Measurements from ENCODE around the gene RHOD. TPM values are rescaled to one million over a fixed set of nuclear protein-coding genes. Genes with fewer than 3 reads are reported as not detected.

Gene RHOD
- polyA plus RNA-seq, 4 donors, result 10.2 to 36.5 (median 32.2) TPM

DNA sequence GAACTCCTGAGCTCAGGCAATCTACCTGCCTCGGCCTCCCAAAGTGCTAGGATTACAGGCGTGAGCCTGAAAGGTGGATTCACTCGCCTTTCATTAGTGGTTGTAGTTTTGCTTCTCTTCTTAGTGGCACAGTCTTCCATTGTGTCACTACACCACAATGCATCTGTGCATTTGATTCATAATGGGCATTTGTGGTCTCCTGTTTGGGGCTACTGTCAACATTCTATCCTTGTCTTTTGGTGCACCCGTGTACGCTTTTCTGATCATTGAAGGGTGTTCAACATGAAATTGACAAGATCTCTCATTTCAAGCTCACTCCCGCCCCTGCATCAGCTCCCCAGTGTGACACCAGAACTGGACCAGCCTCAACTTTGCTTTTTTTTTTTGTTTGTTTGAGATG lies 35.7 kb upstream of the RHOD start:
- no peaks in the 10 kb centered on the region for H3K36me3 ChIP-seq (ENCODE audit: control insufficient read depth in 3 of 3, insufficient read depth in 2 of 3, low read depth in 1 of 3, low read length in 3 of 3)
- H3K4me1 ChIP-seq (ENCODE audit: control insufficient read depth in 3 of 3, insufficient read depth in 2 of 3, low read depth in 1 of 3, low read length in 2 of 3), result peaks cover 0 to 8% (median 6%) of the 10 kb centered on the region in 3 donors
- DNase-seq (no peak), FAIRE-seq (no peak)
- WGBS, 3 donors, result 66 to 83% (median 78%) methylated on average over 6 of the region's 6 CpGs
- peaks cover 0 to 36% (median 12%) of the 10 kb centered on the region in 3 donors for H3K27me3 ChIP-seq (ENCODE audit: control insufficient read depth in 3 of 3, insufficient read depth in 3 of 3, low read length in 3 of 3)
- no peak overlapping the region for H3K27ac ChIP-seq (ENCODE audit: low read depth in 1 of 3, low read length in 2 of 3)
- no peaks in the 10 kb centered on the region for H3K9me3 ChIP-seq (ENCODE audit: control insufficient read depth in 2 of 2, insufficient read depth in 1 of 2, low read depth in 1 of 2, low read length in 1 of 2)
- no peak overlapping the region for H3K4me3 ChIP-seq (ENCODE audit: low read depth in 1 of 3, low read length in 3 of 3)

DNA sequence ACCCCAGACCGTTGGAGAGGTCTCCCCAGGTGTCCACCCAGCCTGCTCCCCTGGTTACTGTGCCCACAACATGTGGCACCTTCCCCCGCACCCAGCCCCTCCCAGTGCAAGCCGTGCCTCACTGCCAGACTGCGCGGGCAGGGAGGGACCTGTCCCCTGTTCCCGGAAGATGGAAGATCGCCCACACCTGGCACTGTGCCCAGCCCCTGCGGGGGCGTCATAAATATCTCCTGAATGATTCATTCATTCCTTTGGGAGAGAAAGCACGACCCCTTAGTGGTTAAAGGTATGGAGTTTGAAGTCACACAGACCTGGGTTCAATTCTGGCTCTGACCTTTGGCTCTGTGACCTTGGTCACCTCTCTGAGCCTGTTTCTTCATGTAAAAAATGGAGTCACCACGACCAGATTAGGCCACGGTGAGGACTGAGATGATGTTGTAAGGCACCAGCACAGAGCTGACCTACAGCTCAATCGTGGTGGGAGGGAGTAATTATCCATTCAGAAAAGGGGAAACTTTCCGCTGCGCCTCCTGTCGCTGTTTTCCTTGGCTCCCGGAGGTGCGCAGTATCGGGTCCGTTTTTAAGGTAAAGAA lies 34.2 kb upstream of the RHOD start:
- DNase-seq (peak; percentile 49 to 62), FAIRE-seq (no peak)
- H3K27ac ChIP-seq (ENCODE audit: low read depth in 1 of 3, low read length in 2 of 3), result peak overlapping the region in 1 of 3 donors; percentile 18
- H3K9me3 ChIP-seq (ENCODE audit: control insufficient read depth in 2 of 2, insufficient read depth in 1 of 2, low read depth in 1 of 2, low read length in 1 of 2), result no peaks in the 10 kb centered on the region
- peaks cover under 1 to 8% (median 6%) of the 10 kb centered on the region in 3 donors for H3K4me1 ChIP-seq (ENCODE audit: control insufficient read depth in 3 of 3, insufficient read depth in 2 of 3, low read depth in 1 of 3, low read length in 2 of 3)
- 8 to 21% (median 20%) methylated on average over 19 to 20 of the region's 20 CpGs for WGBS, 3 donors
- peak overlapping the region in 1 of 3 donors; percentile 50 for H3K4me3 ChIP-seq (ENCODE audit: low read depth in 1 of 3, low read length in 3 of 3)
- H3K27me3 ChIP-seq (ENCODE audit: control insufficient read depth in 3 of 3, insufficient read depth in 3 of 3, low read length in 3 of 3), result peaks cover 0 to 44% (median 12%) of the 10 kb centered on the region in 3 donors
- H3K36me3 ChIP-seq (ENCODE audit: control insufficient read depth in 3 of 3, insufficient read depth in 2 of 3, low read depth in 1 of 3, low read length in 3 of 3), result no peaks in the 10 kb centered on the region

DNA sequence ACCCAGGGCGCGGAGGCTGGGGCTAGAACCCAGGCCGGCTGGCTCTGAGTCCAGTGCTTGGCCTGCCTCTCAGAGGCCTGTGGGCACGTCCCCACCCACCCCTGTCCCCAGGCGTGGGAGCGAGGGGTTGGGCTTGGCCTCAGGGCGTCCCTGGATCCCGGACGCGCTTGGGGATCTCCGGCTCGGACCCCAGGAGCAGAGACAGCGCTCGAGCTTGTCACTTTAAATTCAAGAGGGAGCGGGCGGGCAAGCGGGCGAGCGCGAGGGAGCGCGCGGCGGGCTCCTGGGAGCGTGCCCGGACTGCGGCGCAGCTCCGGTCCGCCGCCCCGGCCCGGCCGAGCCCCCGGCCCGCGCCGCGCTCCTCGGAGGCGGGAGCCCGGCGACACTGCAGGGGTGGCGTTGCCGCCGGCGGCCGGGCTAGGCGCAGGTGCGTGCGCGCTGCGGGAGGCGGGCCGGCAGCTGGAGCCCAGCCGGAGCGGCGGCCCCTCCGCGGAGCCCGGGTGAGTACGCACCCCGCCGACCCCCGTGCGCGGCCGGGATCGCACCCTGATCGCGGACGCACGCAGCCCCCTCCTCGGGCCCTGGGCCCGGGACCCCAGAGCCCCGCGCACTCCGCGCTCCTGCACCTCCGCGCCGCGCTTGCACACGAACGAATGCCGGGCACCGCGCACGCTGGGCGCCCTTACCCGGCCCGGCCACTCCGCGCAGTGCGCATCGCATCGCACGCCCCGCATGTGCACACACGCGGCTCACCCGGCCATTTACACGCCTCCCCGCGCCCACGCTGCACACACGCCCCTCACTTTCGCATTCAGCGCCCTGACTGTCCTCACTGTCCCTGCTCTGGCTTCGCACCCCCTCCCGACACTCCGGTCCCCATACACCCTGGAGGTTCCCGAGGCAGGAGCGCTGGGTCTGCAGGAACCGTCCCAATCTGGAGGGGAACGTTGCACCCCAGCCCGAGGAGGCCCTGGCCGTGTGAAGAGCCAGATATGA lies 33.4 kb upstream of the RHOD start, which contains the start of gene SYT12:
Gene SYT12 (plus strand): TSS at position 174 of the 996 bp plus-strand sequence. CDS start 7,011 bp downstream, outside the sequence.
- Histone ChIP-seq H3K9me3 (ENCODE audit: control insufficient read depth in 2 of 2, insufficient read depth in 1 of 2, low read depth in 1 of 2, low read length in 1 of 2) (no peaks in the 10 kb centered on the region), H3K4me3 (ENCODE audit: low read depth in 1 of 3, low read length in 3 of 3) (peak within 1 kb of the TSS in 1 of 3 donors; percentile 50), H3K27me3 (ENCODE audit: control insufficient read depth in 3 of 3, insufficient read depth in 3 of 3, low read length in 3 of 3) (peaks cover 0 to 44% (median 12%) of the 10 kb centered on the region in 3 donors), H3K4me1 (ENCODE audit: control insufficient read depth in 3 of 3, insufficient read depth in 2 of 3, low read depth in 1 of 3, low read length in 2 of 3) (peaks cover 2 to 8% (median 6%) of the 10 kb centered on the region in 3 donors), H3K36me3 (ENCODE audit: control insufficient read depth in 3 of 3, insufficient read depth in 2 of 3, low read depth in 1 of 3, low read length in 3 of 3) (no peaks in the 10 kb centered on the region), H3K27ac (ENCODE audit: low read depth in 1 of 3, low read length in 2 of 3) (peak within 1 kb of the TSS in 1 of 3 donors; percentile 18)
- 2% methylated on average over 71 to 118 of the region's 118 CpGs for WGBS, 3 donors
- FAIRE-seq, result no peak
- peak in 1 of 2 donors; percentile 40 for DNase-seq

DNA sequence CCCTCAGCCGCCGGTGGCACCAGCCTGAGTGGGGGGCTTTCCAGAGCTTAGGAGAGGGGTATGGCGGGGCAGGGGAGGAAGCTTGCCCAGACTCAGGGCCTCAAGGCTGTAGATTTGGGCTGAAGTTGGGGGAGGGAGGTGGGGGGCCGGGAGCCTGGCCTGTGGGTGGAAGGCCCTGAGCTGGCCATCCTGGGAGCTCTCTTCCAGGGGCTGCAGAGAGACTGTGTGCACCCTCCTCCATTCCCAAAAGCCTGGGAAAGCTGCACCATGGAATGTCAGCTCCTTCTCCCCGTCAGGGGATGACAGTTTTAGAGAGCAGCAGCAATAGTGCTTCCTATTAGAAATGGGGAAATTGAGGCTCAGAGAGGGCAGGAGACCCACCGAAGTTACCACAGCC lies 32.7 kb upstream of the RHOD start:
- FAIRE-seq, result no peak
- no peaks in the 10 kb centered on the region for H3K36me3 ChIP-seq (ENCODE audit: control insufficient read depth in 3 of 3, insufficient read depth in 2 of 3, low read depth in 1 of 3, low read length in 3 of 3)
- peaks cover 2 to 8% (median 6%) of the 10 kb centered on the region in 3 donors for H3K4me1 ChIP-seq (ENCODE audit: control insufficient read depth in 3 of 3, insufficient read depth in 2 of 3, low read depth in 1 of 3, low read length in 2 of 3)
- H3K27ac ChIP-seq (ENCODE audit: low read depth in 1 of 3, low read length in 2 of 3), result no peak overlapping the region
- H3K9me3 ChIP-seq (ENCODE audit: control insufficient read depth in 2 of 2, insufficient read depth in 1 of 2, low read depth in 1 of 2, low read length in 1 of 2), result no peaks in the 10 kb centered on the region
- H3K4me3 ChIP-seq (ENCODE audit: low read depth in 1 of 3, low read length in 3 of 3), result peak overlapping the region in 1 of 3 donors; percentile 50
- WGBS, 3 donors, result 26 to 44% (median 39%) methylated on average over 6 of the region's 6 CpGs
- H3K27me3 ChIP-seq (ENCODE audit: control insufficient read depth in 3 of 3, insufficient read depth in 3 of 3, low read length in 3 of 3), result peaks cover 0 to 46% (median 12%) of the 10 kb centered on the region in 3 donors
- DNase-seq, result no peak

DNA sequence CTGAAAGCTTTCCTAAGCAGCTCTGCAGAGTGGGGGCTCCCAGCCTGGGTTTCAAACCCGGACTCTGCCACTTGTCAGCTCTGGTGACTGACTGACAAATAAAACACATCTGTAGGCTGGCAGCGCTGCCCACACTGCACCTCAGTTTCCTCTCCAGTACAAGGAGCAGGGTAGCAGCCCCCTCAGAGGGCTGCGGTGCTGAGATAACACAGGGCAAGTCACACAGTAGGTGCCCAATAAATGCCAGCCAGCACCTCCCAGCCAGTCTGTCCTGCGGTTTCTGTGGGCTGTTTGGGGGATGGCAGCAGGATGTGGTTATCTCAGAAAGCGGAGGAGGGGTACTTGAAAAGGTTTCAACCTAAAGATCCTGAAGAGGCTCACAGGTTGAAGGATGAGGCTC lies 32.2 kb upstream of the RHOD start:
- no peak overlapping the region for H3K27ac ChIP-seq (ENCODE audit: low read depth in 1 of 3, low read length in 2 of 3)
- peaks cover 2 to 8% (median 6%) of the 10 kb centered on the region in 3 donors for H3K4me1 ChIP-seq (ENCODE audit: control insufficient read depth in 3 of 3, insufficient read depth in 2 of 3, low read depth in 1 of 3, low read length in 2 of 3)
- FAIRE-seq (no peak), DNase-seq (no peak)
- H3K27me3 ChIP-seq (ENCODE audit: control insufficient read depth in 3 of 3, insufficient read depth in 3 of 3, low read length in 3 of 3), result peaks cover 0 to 49% (median 12%) of the 10 kb centered on the region in 3 donors
- WGBS, 3 donors, result 53 to 61% (median 58%) methylated on average over 5 of the region's 5 CpGs
- no peaks in the 10 kb centered on the region for H3K36me3 ChIP-seq (ENCODE audit: control insufficient read depth in 3 of 3, insufficient read depth in 2 of 3, low read depth in 1 of 3, low read length in 3 of 3)
- no peak overlapping the region for H3K4me3 ChIP-seq (ENCODE audit: low read depth in 1 of 3, low read length in 3 of 3)
- H3K9me3 ChIP-seq (ENCODE audit: control insufficient read depth in 2 of 2, insufficient read depth in 1 of 2, low read depth in 1 of 2, low read length in 1 of 2), result no peaks in the 10 kb centered on the region

DNA sequence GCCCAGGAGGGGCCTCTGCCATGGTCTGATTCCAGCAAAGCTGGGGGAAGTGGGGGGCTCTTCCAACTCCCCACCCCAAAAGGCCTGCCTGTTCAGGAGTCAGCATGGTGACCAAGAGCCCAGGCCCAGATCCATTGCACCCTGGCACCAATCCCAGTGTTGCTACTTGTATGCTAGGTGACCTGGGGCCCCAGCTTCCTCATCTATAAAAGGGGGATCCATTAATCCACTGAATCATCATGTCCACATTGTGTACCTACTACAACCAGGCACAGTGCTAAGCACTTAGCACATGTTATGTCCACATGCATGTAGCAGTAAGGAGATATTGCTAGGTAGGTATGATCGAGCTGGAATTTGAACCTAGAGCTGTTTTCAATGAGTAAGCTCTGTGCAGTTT lies 31.7 kb upstream of the RHOD start:
- H3K4me1 ChIP-seq (ENCODE audit: control insufficient read depth in 3 of 3, insufficient read depth in 2 of 3, low read depth in 1 of 3, low read length in 2 of 3), result peaks cover 2 to 8% (median 6%) of the 10 kb centered on the region in 3 donors
- WGBS, 3 donors, result 30 to 61% (median 35%) methylated on average over 1 of the region's 1 CpG
- FAIRE-seq (no peak), DNase-seq (peak in 1 of 2 donors; percentile 19)
- H3K27me3 ChIP-seq (ENCODE audit: control insufficient read depth in 3 of 3, insufficient read depth in 3 of 3, low read length in 3 of 3), result peaks cover 0 to 49% (median 12%) of the 10 kb centered on the region in 3 donors
- no peak overlapping the region for H3K27ac ChIP-seq (ENCODE audit: low read depth in 1 of 3, low read length in 2 of 3)
- H3K36me3 ChIP-seq (ENCODE audit: control insufficient read depth in 3 of 3, insufficient read depth in 2 of 3, low read depth in 1 of 3, low read length in 3 of 3), result no peaks in the 10 kb centered on the region
- H3K9me3 ChIP-seq (ENCODE audit: control insufficient read depth in 2 of 2, insufficient read depth in 1 of 2, low read depth in 1 of 2, low read length in 1 of 2), result no peaks in the 10 kb centered on the region
- H3K4me3 ChIP-seq (ENCODE audit: low read depth in 1 of 3, low read length in 3 of 3), result no peak overlapping the region

DNA sequence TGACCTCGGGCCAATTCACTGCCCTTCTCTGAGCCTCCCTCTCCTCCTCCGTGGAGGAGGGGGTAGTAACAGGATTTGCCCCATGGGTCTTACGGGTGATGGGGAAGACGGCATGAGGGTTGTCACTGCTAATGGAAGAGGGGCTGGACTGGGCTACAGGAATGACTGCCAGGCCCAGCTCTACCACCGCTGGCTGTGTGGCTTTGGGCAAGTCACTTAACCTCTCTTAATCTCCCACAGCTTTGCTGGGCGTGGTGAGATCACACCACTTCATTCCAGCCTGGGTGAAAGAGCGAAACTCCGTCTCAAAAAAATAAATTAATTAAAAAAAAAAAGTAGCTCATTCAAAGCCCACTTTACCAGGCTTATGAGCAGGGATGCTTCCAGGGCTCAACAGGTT lies 30.9 kb upstream of the RHOD start:
- WGBS, 3 donors, result 82 to 89% (median 84%) methylated on average over 7 to 8 of the region's 8 CpGs
- peaks cover 2 to 8% (median 6%) of the 10 kb centered on the region in 3 donors for H3K4me1 ChIP-seq (ENCODE audit: control insufficient read depth in 3 of 3, insufficient read depth in 2 of 3, low read depth in 1 of 3, low read length in 2 of 3)
- DNase-seq (no peak), FAIRE-seq (no peak)
- H3K4me3 ChIP-seq (ENCODE audit: low read depth in 1 of 3, low read length in 3 of 3), result no peak overlapping the region
- no peaks in the 10 kb centered on the region for H3K36me3 ChIP-seq (ENCODE audit: control insufficient read depth in 3 of 3, insufficient read depth in 2 of 3, low read depth in 1 of 3, low read length in 3 of 3)
- H3K27ac ChIP-seq (ENCODE audit: low read depth in 1 of 3, low read length in 2 of 3), result no peak overlapping the region
- H3K27me3 ChIP-seq (ENCODE audit: control insufficient read depth in 3 of 3, insufficient read depth in 3 of 3, low read length in 3 of 3), result peaks cover 0 to 49% (median 12%) of the 10 kb centered on the region in 3 donors
- H3K9me3 ChIP-seq (ENCODE audit: control insufficient read depth in 2 of 2, insufficient read depth in 1 of 2, low read depth in 1 of 2, low read length in 1 of 2), result no peaks in the 10 kb centered on the region

DNA sequence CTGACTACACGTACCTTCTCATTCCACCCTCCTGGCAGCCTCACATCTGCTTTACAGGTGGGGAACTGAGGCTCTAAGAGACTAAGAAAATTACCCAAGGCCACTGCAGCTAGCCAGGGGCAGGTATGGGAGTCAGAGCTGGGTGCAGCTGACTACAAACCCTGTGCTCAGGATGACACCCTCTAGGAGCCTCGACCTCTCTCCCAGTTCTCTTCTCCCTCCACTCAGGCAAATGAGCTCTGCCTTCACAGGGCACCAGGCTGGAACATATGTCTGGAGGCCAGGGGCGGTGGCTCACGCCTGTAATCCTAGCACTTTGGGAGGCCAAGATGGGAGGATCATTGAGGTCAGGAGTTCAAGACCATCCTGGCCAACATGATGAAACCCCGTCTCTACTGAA lies 29.7 kb upstream of the RHOD start:
- Histone ChIP-seq H3K27me3 (ENCODE audit: control insufficient read depth in 3 of 3, insufficient read depth in 3 of 3, low read length in 3 of 3) (peaks cover 0 to 54% (median 12%) of the 10 kb centered on the region in 3 donors), H3K27ac (ENCODE audit: low read depth in 1 of 3, low read length in 2 of 3) (no peak overlapping the region), H3K9me3 (ENCODE audit: control insufficient read depth in 2 of 2, insufficient read depth in 1 of 2, low read depth in 1 of 2, low read length in 1 of 2) (no peaks in the 10 kb centered on the region), H3K36me3 (ENCODE audit: control insufficient read depth in 3 of 3, insufficient read depth in 2 of 3, low read depth in 1 of 3, low read length in 3 of 3) (no peaks in the 10 kb centered on the region), H3K4me1 (ENCODE audit: control insufficient read depth in 3 of 3, insufficient read depth in 2 of 3, low read depth in 1 of 3, low read length in 2 of 3) (peaks cover 2 to 8% (median 6%) of the 10 kb centered on the region in 3 donors), H3K4me3 (ENCODE audit: low read depth in 1 of 3, low read length in 3 of 3) (no peak overlapping the region)
- DNase-seq (no peak), FAIRE-seq (no peak)
- 79 to 82% (median 82%) methylated on average over 5 of the region's 5 CpGs for WGBS, 3 donors

Data from small intestine (tissue), 7 donors.